CD4-positive, alpha-beta T cell (primary cell): ENCODE results near the gene FHL3. TPM values are rescaled to one million over a fixed set of nuclear protein-coding genes. Genes with fewer than 3 reads are reported as not detected.
A peak's percentile ranks its signal among the peaks of the same experiment; 100 is the strongest.

Source experiments
- ATAC-seq: fragments of 200-7000 bp; cut with Tn5 transposase; one replicate; pipeline ENCODE4 v1.10.0; 2022; ENCODE audit warnings: mild to moderate bottlenecking; ENCODE audit not compliant: poor library complexity
- CTCF ChIA-PET: fragments of 350-600 bp; sonication (Branson Sonifier 250); formaldehyde crosslinking; loops from one replicate; lab custom pipeline; 2021; ENCODE audit warnings: antibody characterized with exemption, inconsistent platforms; lab: Charles Lee
- POLR2A ChIA-PET: fragments of 350-600 bp; sonication (Branson Sonifier 250); formaldehyde crosslinking; loops from one replicate; lab custom pipeline; 2021; ENCODE audit warnings: antibody characterized with exemption, inconsistent platforms; lab: Charles Lee
- DNase-seq, 14 experiments: peaks; one replicate each; pipeline ENCODE4 v3.0.0-alpha.2; 2013 to 2020; ENCODE audit warnings: mixed read lengths in 2 of 14
- H3K27ac ChIP-seq, 2 donors: one replicate each; pipeline versions ENCODE4 v1.5.1 to v1.7.0; 2013; ENCODE audit warnings: low read length in 2 of 2, low read depth in 1 of 2, mild to moderate bottlenecking in 1 of 2
- H3K27me3 ChIP-seq, 2 experiments: 1 replicate in 1 of 2; 2 replicates in 1 of 2; pipeline versions ENCODE4 v1.6.1 to v1.7.0; 2013; ENCODE audit warnings: low read length in 2 of 2, control low read depth in 1 of 2, mild to moderate bottlenecking in 1 of 2, moderate library complexity in 1 of 2; ENCODE audit not compliant: insufficient read depth in 2 of 2, control insufficient read depth in 1 of 2
- H3K36me3 ChIP-seq: one replicate; pipeline ENCODE4 v1.6.1; 2013; ENCODE audit warnings: low read length, control low read depth; ENCODE audit not compliant: insufficient read depth
- H3K4me1 ChIP-seq: one replicate; pipeline ENCODE4 v1.6.1; 2013; ENCODE audit warnings: low read length, control low read depth; ENCODE audit not compliant: insufficient read depth
- H3K4me3 ChIP-seq: one replicate; pipeline ENCODE4 v1.5.1; 2013; ENCODE audit warnings: mild to moderate bottlenecking, low read length, moderate library complexity
- H3K9me3 ChIP-seq, 2 experiments: 1 replicate in 1 of 2; 2 replicates in 1 of 2; pipeline versions ENCODE4 v1.6.1 to v1.7.0; 2013; ENCODE audit warnings: low read length in 2 of 2, mild to moderate bottlenecking in 2 of 2, control low read depth in 1 of 2, moderate library complexity in 1 of 2; ENCODE audit not compliant: control insufficient read depth in 1 of 2, insufficient read depth in 1 of 2
- H3K27ac Mint-ChIP-seq: one replicate; pipeline ENCODE4 v1.8.0; 2020; ENCODE audit warnings: mixed read lengths
- H3K27me3 Mint-ChIP-seq: one replicate; pipeline ENCODE4 v1.8.0; 2021; ENCODE audit warnings: mixed read lengths
- H3K36me3 Mint-ChIP-seq: one replicate; pipeline ENCODE4 v1.8.0; 2021; ENCODE audit warnings: low read depth, mixed read lengths
- H3K4me1 Mint-ChIP-seq: one replicate; pipeline ENCODE4 v1.8.0; 2021; ENCODE audit warnings: low read depth, mixed read lengths
- H3K4me3 Mint-ChIP-seq: one replicate; pipeline ENCODE4 v1.8.0; 2020; ENCODE audit warnings: mild to moderate bottlenecking, mixed read lengths
- H3K9me3 Mint-ChIP-seq: one replicate; pipeline ENCODE4 v1.8.0; 2020; ENCODE audit warnings: mixed read lengths
- intact Hi-C, 2 experiments: fragments of 100-400 bp; cut with DNase I in 1 of 2; cut with micrococcal nuclease in 1 of 2; formaldehyde crosslinking; loops; one replicate each; pipeline versions ENCODE4 v1.15.1 to v1.9.0; 2023 to 2025; cut with DNase I, micrococcal nuclease
- polyA plus RNA-seq, 2 donors: library from polyadenylated mRNA; unstranded; fragments of 120-200 nt; gene quantifications; one replicate each; pipeline ENCODE4 v1.2.1, GENCODE V29; 2013
- total RNA-seq, 174 experiments: library from RNA in 2 of 174; stranded (reverse) in 2 of 174; gene quantifications; one replicate each; pipeline ENCODE4 v1.2.3 and lab custom pipeline; 2021 to 2026
- TF ChIP-seq, protein P1 (sequence below): fragments of 200-600 bp; IDR thresholded peaks from one replicate; pipeline ENCODE4 v1.8.0; 2022; ENCODE audit warnings: antibody characterized with exemption, mild to moderate bottlenecking

FHL3 gene
- total RNA-seq (1 to 10 TPM; 3.4 to 3.7 TPM), total RNA-seq (lab: John Stamatoyannopoulos, UW) (1.4 to 35.1 (median 5.1) reads per million in 172 experiments)
- polyA plus RNA-seq (2013, experiment 1 of 2): 7.1 TPM
- 12.0 TPM for polyA plus RNA-seq (2013, experiment 2 of 2)

GRCh38 chr1:38005195-38006007 lies at the start of gene FHL3:
Gene FHL3 (minus strand): TSS chr1:38005514. CDS start chr1:37999412, 6,102 bp downstream.
- Histone ChIP-seq H3K36me3 (no peaks in the 10 kb centered on the region), H3K4me3 (peak within 1 kb of the TSS; percentile 60), H3K4me1 (peaks cover 54% of the 10 kb centered on the region), H3K27ac (peak within 1 kb of the TSS in 1 of 2 donors; percentile 50), H3K27me3 (peaks cover 0 to 5% of the 10 kb centered on the region in 2 experiments), H3K9me3 (no peaks in the 10 kb centered on the region)
- H3K4me3 Mint-ChIP-seq: peak within 1 kb of the TSS; percentile 85
- DNase-seq (peak in 8 of 14 experiments; percentile 21 to 76 (median 46)), ATAC-seq (peak; percentile 45)
- H3K9me3 Mint-ChIP-seq: no peaks in the 10 kb centered on the region
- TF ChIP-seq, protein P1, sequence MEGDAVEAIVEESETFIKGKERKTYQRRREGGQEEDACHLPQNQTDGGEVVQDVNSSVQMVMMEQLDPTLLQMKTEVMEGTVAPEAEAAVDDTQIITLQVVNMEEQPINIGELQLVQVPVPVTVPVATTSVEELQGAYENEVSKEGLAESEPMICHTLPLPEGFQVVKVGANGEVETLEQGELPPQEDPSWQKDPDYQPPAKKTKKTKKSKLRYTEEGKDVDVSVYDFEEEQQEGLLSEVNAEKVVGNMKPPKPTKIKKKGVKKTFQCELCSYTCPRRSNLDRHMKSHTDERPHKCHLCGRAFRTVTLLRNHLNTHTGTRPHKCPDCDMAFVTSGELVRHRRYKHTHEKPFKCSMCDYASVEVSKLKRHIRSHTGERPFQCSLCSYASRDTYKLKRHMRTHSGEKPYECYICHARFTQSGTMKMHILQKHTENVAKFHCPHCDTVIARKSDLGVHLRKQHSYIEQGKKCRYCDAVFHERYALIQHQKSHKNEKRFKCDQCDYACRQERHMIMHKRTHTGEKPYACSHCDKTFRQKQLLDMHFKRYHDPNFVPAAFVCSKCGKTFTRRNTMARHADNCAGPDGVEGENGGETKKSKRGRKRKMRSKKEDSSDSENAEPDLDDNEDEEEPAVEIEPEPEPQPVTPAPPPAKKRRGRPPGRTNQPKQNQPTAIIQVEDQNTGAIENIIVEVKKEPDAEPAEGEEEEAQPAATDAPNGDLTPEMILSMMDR: no peak
- CTCF ChIA-PET: no interaction called here
- peaks cover 19% of the 10 kb centered on the region for H3K4me1 Mint-ChIP-seq
- POLR2A ChIA-PET: no interaction called here
- H3K27ac Mint-ChIP-seq: peak within 1 kb of the TSS; percentile 62
- intact Hi-C loops: loop anchor here in 1 of 2 experiments (2.0 kb wide), 1 partner anchor 15 kb away; the partner anchor contains the start of gene SF3A3
- H3K27me3 Mint-ChIP-seq: peaks cover 4% of the 10 kb centered on the region
- no peaks in the 10 kb centered on the region for H3K36me3 Mint-ChIP-seq

- H3K27me3 ChIP-seq: no peaks in the 10 kb centered on the region
- H3K4me3 ChIP-seq: no peak overlapping the region
- no peaks in the 10 kb centered on the region for H3K36me3 Mint-ChIP-seq
- DNase-seq: no peak
- intact Hi-C loops: no loop called here
- ChIA-PET CTCF (no interaction called here), POLR2A (no interaction called here)
- H3K4me1 Mint-ChIP-seq: no peaks in the 10 kb centered on the region
- H3K27me3 Mint-ChIP-seq: peaks cover 17% of the 10 kb centered on the region
- H3K27ac Mint-ChIP-seq: no peak overlapping the region
- H3K9me3 ChIP-seq: no peaks in the 10 kb centered on the region
- no peaks in the 10 kb centered on the region for H3K36me3 ChIP-seq
- TF ChIP-seq, protein P1: no peak
- no peak overlapping the region for H3K27ac ChIP-seq
- H3K4me1 ChIP-seq: peaks cover 3% of the 10 kb centered on the region
- ATAC-seq: no peak
- H3K9me3 Mint-ChIP-seq: no peaks in the 10 kb centered on the region
- no peak overlapping the region for H3K4me3 Mint-ChIP-seq
These were observed 48.2 kb upstream of the FHL3 start for GRCh38 chr1:38053416-38054091.

- no peak overlapping the region for H3K27ac Mint-ChIP-seq
These were observed 47.6 kb upstream of the FHL3 start for GRCh38 chr1:38052750-38053415.

More at GRCh38 chr1:38052750-38053415, 47.6 kb upstream of the FHL3 start:
- no peaks in the 10 kb centered on the region for H3K9me3 Mint-ChIP-seq
- intact Hi-C loops: no loop called here
- no peaks in the 10 kb centered on the region for H3K4me1 Mint-ChIP-seq
- TF ChIP-seq, protein P1: no peak
- DNase-seq: peak in 1 of 14 experiments; percentile 38
- H3K27me3 ChIP-seq: no peaks in the 10 kb centered on the region
- no peaks in the 10 kb centered on the region for H3K36me3 ChIP-seq
- no peak overlapping the region for H3K4me3 ChIP-seq
- no peaks in the 10 kb centered on the region for H3K9me3 ChIP-seq
- ChIA-PET CTCF (no interaction called here), POLR2A (no interaction called here)
- peaks cover 22% of the 10 kb centered on the region for H3K27me3 Mint-ChIP-seq
- peak; percentile 44 for ATAC-seq
- no peak overlapping the region for H3K27ac ChIP-seq
- no peaks in the 10 kb centered on the region for H3K36me3 Mint-ChIP-seq
- H3K4me1 ChIP-seq: peaks cover 3% of the 10 kb centered on the region
- no peak overlapping the region for H3K4me3 Mint-ChIP-seq
